Measurements from ENCODE around the gene ANKLE1. TPM values are rescaled to one million over a fixed set of nuclear protein-coding genes. Genes with fewer than 3 reads are reported as not detected.
"Not testable (repeated sequence)": the region's sequence is repeated elsewhere in the genome, so short reads cannot be mapped to it uniquely, and the experiment has no call there.

The ANKLE1 gene
- total RNA-seq, 4 donors from 2014 or later = 0.30 to 2.5 (median 1.5) TPM

GRCh38 chr19:17266589-17266974 lies 15.1 kb upstream of the ANKLE1 start:
- TF ChIP-seq POLR2A (IDR thresholded peaks at IDR 0.05) = no peak
- no peak for TF ChIP-seq EP300 (IDR thresholded peaks at IDR 0.05)
- TF ChIP-seq CTCF (IDR thresholded peaks at IDR 0.05) = no peak
- no peaks in the 10 kb centered on the region for H3K9me3 ChIP-seq
- H3K36me3 ChIP-seq = peaks cover 18% of the 10 kb centered on the region
- no peak overlapping the region for H3K4me3 ChIP-seq
- DNase-seq (ENCODE audit: low spot score in 2 of 2) = no peak
- 75% methylated on average over 12 of the region's 12 CpGs for whole genome bisulfite sequencing
- H3K27me3 ChIP-seq = no peaks in the 10 kb centered on the region
- H3K4me1 ChIP-seq = peaks cover 16% of the 10 kb centered on the region
- H3K27ac ChIP-seq = no peak overlapping the region

GRCh38 chr19:17266975-17267788 lies 14.5 kb upstream of the ANKLE1 start, which contains the start of gene BABAM1:
Gene BABAM1, plus strand, starts transcription at chr19:17267443. Its CDS starts 1,364 bp downstream, at chr19:17268807.
- peak within 1 kb of the TSS; percentile 79 for H3K4me3 ChIP-seq

GRCh38 chr19:17268754-17269153 lies 12.9 kb upstream of the ANKLE1 start:
- no peak for DNase-seq (ENCODE audit: low spot score in 2 of 2)
- no peaks in the 10 kb centered on the region for H3K9me3 ChIP-seq
- H3K36me3 ChIP-seq = peaks cover 38% of the 10 kb centered on the region
- no peak overlapping the region for H3K4me3 ChIP-seq
- WGBS = 95% methylated on average over 13 of the region's 13 CpGs
- peaks cover 16% of the 10 kb centered on the region for H3K4me1 ChIP-seq
- no peak for TF ChIP-seq EP300 (IDR thresholded peaks at IDR 0.05)
- no peak for TF ChIP-seq CTCF (IDR thresholded peaks at IDR 0.05)
- TF ChIP-seq POLR2AphosphoS5 (IDR thresholded peaks at IDR 0.05) = no peak
- no peak for TF ChIP-seq POLR2A (IDR thresholded peaks at IDR 0.05)
- H3K27ac ChIP-seq = no peak overlapping the region
- H3K27me3 ChIP-seq = no peaks in the 10 kb centered on the region

More at GRCh38 chr19:17266975-17267788, 14.5 kb upstream of the ANKLE1 start, which contains the start of gene BABAM1:
- H3K4me1 ChIP-seq = peaks cover 16% of the 10 kb centered on the region
- H3K9me3 ChIP-seq = no peaks in the 10 kb centered on the region
- peaks cover 24% of the 10 kb centered on the region for H3K36me3 ChIP-seq
- no peaks in the 10 kb centered on the region for H3K27me3 ChIP-seq
- peak; percentile 97 to 98 for DNase-seq (ENCODE audit: low spot score in 2 of 2)
- TF ChIP-seq EP300 (IDR thresholded peaks at IDR 0.05) (no peak), POLR2AphosphoS5 (IDR thresholded peaks at IDR 0.05) (peak in 1 of 3 donors; percentile 54), CTCF (IDR thresholded peaks at IDR 0.05) (no peak), POLR2A (IDR thresholded peaks at IDR 0.05) (no peak)
- WGBS = under 1% methylated on average over 27 of the region's 27 CpGs
- peak within 1 kb of the TSS; percentile 72 for H3K27ac ChIP-seq

GRCh38 chr19:17274892-17275291 lies 6.8 kb upstream of the ANKLE1 start:
- not testable (repeated sequence) for H3K4me1 ChIP-seq

GRCh38 chr19:17275441-17276175 lies 6.1 kb upstream of the ANKLE1 start:
- TF ChIP-seq POLR2A (IDR thresholded peaks at IDR 0.05) (no peak), EP300 (IDR thresholded peaks at IDR 0.05) (no peak), POLR2AphosphoS5 (IDR thresholded peaks at IDR 0.05) (no peak)
- Histone ChIP-seq H3K9me3 (no peaks in the 10 kb centered on the region), H3K27ac (no peak overlapping the region), H3K36me3 (peaks cover 80% of the 10 kb centered on the region), H3K4me1 (no peaks in the 10 kb centered on the region), H3K27me3 (no peaks in the 10 kb centered on the region), H3K4me3 (no peak overlapping the region)
- 89% methylated on average over 19 of the region's 19 CpGs for WGBS
- no peak for DNase-seq (ENCODE audit: low spot score in 2 of 2)

More at GRCh38 chr19:17274892-17275291, 6.8 kb upstream of the ANKLE1 start:
- H3K9me3 ChIP-seq; DNase-seq (ENCODE audit: low spot score in 2 of 2); H3K27ac ChIP-seq; H3K27me3 ChIP-seq; H3K4me3 ChIP-seq: not testable (repeated sequence)
- 89% methylated on average over 3 of the region's 3 CpGs for WGBS
- peaks cover 83% of the 10 kb centered on the region for H3K36me3 ChIP-seq

GRCh38 chr19:17279436-17279835 lies 2.3 kb upstream of the ANKLE1 start:
- Histone ChIP-seq H3K4me3 (no peak overlapping the region), H3K9me3 (no peaks in the 10 kb centered on the region), H3K4me1 (peaks cover 18% of the 10 kb centered on the region), H3K27me3 (peaks cover 14% of the 10 kb centered on the region), H3K27ac (no peak overlapping the region), H3K36me3 (peaks cover 44% of the 10 kb centered on the region)
- 93% methylated on average over 3 of the region's 3 CpGs for WGBS
- DNase-seq (ENCODE audit: low spot score in 2 of 2) = no peak
- TF ChIP-seq CTCF (IDR thresholded peaks at IDR 0.05) = no peak
- TF ChIP-seq POLR2A (IDR thresholded peaks at IDR 0.05) = no peak
- no peak for TF ChIP-seq EP300 (IDR thresholded peaks at IDR 0.05)
- no peak for TF ChIP-seq POLR2AphosphoS5 (IDR thresholded peaks at IDR 0.05)

Data from suprapubic skin (tissue), 4 donors.